DND-41 (cell line): ENCODE measurements around the gene RABGGTA.

Experiments
- ATAC-seq: fragments of 200-7000 bp; cut with Tn5 transposase; 3 replicates; pipeline ENCODE4 v1.9.1; 2021; ENCODE audit warnings: low read depth; ENCODE audit not compliant: insufficient read depth
- DNase-seq: peaks from one replicate; pipeline ENCODE4 v3.0.0-alpha.2; 2020
- H2AFZ ChIP-seq: 2 replicates; pipeline ENCODE4 v1.6.0; 2012; ENCODE audit warnings: low read depth, low read length
- H3K27ac ChIP-seq: 2 replicates; pipeline ENCODE4 v1.5.1; 2012; ENCODE audit warnings: low read length, inconsistent platforms
- H3K27me3 ChIP-seq: fragments of 200-600 bp; sonication (generic); 2 replicates; pipeline ENCODE4 v1.6.0; 2012; ENCODE audit warnings: low read length, mild to moderate bottlenecking, inconsistent platforms; ENCODE audit not compliant: insufficient read depth, poor library complexity
- H3K36me3 ChIP-seq: 2 replicates; pipeline ENCODE4 v1.5.1; 2012; ENCODE audit warnings: low read length, inconsistent platforms; ENCODE audit not compliant: insufficient read depth
- H3K4me1 ChIP-seq: 2 replicates; pipeline ENCODE4 v1.5.1; 2012; ENCODE audit warnings: mild to moderate bottlenecking, low read length; ENCODE audit not compliant: insufficient read depth
- H3K4me2 ChIP-seq: 2 replicates; pipeline ENCODE4 v1.6.0; 2012; ENCODE audit warnings: mild to moderate bottlenecking, moderate library complexity, low read length, inconsistent platforms; ENCODE audit not compliant: insufficient read depth
- H3K4me3 ChIP-seq, 2 experiments: fragments of 200-600 bp in 1 of 2; shearing (Covaris generic) in 1 of 2; 2 replicates each; pipeline ENCODE4 v1.5.1; 2012 to 2016; ENCODE audit warnings: inconsistent platforms in 2 of 2, low read length in 2 of 2, mild to moderate bottlenecking in 2 of 2, low read depth in 1 of 2, moderate library complexity in 1 of 2
- H3K79me2 ChIP-seq: 2 replicates; pipeline ENCODE4 v1.6.0; 2012; ENCODE audit warnings: low read length, inconsistent platforms; ENCODE audit not compliant: insufficient read depth
- H3K9ac ChIP-seq: 2 replicates; pipeline ENCODE4 v1.6.0; 2012; ENCODE audit warnings: low read depth, mild to moderate bottlenecking, inconsistent platforms, low read length, moderate library complexity
- H3K9me3 ChIP-seq: 2 replicates; pipeline ENCODE4 v1.5.1; 2012; ENCODE audit warnings: low read length, moderate library complexity, mild to moderate bottlenecking, inconsistent platforms; ENCODE audit not compliant: insufficient read depth, severe bottlenecking
- H4K20me1 ChIP-seq: 2 replicates; pipeline ENCODE4 v1.6.0; 2012; ENCODE audit warnings: low read length; ENCODE audit not compliant: insufficient read depth
- EZH2 ChIP-seq: IDR thresholded peaks from 3 replicates; pipeline ENCODE4 v1.6.1; 2012; ENCODE audit warnings: borderline replicate concordance, low read depth, mild to moderate bottlenecking, moderate library complexity, low read length, inconsistent platforms; ENCODE audit not compliant: severe bottlenecking
- TF ChIP-seq, protein P1 (sequence below): IDR thresholded peaks from 2 replicates; pipeline ENCODE4 v1.5.1; 2012; ENCODE audit warnings: borderline replicate concordance, low read length, moderate library complexity, mild to moderate bottlenecking; ENCODE audit not compliant: poor library complexity, severe bottlenecking; ENCODE audit errors: extremely low read depth

RABGGTA gene

DNA sequence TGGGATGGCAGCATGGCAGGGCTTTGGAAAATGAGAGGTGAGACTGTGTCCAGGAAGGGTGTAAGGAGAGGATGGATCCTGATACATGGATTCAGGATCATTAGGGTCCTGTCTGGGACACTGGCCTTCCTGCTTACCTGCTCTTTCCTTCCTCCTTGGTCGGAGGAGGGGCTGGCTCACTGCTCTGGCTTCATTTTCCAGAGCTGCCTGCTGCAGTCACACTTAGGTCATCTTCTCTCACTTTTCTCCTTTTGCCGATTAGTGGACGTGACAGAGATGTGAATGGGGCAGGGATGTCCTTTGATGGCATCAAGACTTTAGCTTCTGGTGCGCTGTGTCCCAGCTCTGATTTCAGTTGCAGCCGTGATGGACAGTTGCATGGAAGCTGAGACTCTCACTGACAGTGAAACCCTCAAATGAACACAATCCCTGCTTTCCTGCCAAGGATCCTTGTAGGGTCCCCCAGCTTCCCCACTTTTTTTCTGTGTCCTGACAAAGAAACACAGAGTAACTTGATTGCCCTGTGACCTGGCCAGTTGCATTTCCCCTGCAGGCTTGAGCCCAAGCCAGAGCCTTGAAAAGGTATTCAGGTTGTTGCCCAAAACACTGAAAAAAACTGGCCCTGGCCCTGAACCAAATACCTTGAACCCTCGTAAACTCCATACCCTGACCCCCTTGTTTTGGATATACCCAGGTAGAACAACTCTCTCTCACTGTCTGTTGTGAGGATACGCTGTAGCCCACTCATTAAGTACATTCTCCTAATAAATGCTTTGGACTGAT, 37.1 kb upstream of the RABGGTA start:
- Histone ChIP-seq H3K4me3 (no peak overlapping the region), H3K9me3 (no peaks in the 10 kb centered on the region), H2AFZ (no peak overlapping the region), H4K20me1 (0 out of 2 replicates have a peak, but pooled peaks cover 5% of the 10 kb centered on the region), H3K79me2 (no peaks in the 10 kb centered on the region), H3K27me3 (no peaks in the 10 kb centered on the region), H3K27ac (no peak overlapping the region), H3K4me2 (no peak overlapping the region), H3K4me1 (no peaks in the 10 kb centered on the region), H3K36me3 (peaks cover 65% of the 10 kb centered on the region), H3K9ac (no peak overlapping the region)
- ATAC-seq (no peak), DNase-seq (no peak)
- TF ChIP-seq, protein P1, sequence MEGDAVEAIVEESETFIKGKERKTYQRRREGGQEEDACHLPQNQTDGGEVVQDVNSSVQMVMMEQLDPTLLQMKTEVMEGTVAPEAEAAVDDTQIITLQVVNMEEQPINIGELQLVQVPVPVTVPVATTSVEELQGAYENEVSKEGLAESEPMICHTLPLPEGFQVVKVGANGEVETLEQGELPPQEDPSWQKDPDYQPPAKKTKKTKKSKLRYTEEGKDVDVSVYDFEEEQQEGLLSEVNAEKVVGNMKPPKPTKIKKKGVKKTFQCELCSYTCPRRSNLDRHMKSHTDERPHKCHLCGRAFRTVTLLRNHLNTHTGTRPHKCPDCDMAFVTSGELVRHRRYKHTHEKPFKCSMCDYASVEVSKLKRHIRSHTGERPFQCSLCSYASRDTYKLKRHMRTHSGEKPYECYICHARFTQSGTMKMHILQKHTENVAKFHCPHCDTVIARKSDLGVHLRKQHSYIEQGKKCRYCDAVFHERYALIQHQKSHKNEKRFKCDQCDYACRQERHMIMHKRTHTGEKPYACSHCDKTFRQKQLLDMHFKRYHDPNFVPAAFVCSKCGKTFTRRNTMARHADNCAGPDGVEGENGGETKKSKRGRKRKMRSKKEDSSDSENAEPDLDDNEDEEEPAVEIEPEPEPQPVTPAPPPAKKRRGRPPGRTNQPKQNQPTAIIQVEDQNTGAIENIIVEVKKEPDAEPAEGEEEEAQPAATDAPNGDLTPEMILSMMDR = no peak
- no peak for TF ChIP-seq EZH2

DNA sequence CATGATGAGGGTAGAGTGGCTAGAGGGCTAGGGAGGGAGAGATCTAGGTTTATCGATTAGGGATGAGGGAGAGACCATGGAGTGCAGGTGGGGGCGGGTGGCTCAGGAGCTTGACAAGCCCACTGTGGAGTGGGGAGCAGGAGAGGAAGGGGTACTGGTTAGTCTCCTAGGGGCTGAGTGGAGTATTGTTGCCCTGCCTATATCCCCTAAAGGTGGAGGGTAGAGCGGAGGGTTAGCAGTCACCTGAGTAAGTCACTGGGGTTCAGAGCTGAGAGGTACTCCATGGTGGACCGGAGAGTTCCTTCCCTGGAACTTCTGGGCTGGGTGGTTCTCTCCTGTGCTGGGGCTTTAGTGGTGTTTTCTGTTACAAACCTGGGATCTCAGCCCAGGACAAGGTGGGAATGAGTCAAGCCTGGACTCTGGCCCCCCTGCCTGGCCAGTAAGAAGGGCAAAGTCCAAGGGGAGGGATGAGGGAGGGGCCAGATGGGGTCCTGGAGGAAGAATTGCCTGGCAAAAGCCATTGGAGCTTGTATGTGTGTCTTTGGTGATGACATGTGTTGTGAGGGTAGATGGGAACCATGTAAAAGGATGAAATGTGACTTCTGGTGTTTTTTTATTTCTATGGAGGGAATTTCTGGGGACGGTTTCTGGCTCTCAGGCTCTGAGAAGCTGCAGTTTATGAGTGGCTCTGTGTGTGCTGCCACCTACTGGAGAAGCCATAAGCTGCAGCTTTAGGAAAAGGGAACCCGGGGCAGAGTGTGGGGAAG, 36.4 kb upstream of the RABGGTA start, which contains the start of gene CIDEB:
Gene CIDEB (minus strand): TSS at position 403 of the 767 bp plus-strand sequence. CDS start 119 bp downstream, at position 284.
- Histone ChIP-seq H3K4me3 (no peak within 1 kb of the TSS), H3K79me2 (no peaks in the 10 kb centered on the region), H3K9ac (no peak within 1 kb of the TSS), H3K27me3 (no peaks in the 10 kb centered on the region), H3K4me2 (no peak within 1 kb of the TSS), H3K4me1 (no peaks in the 10 kb centered on the region), H4K20me1 (0 out of 2 replicates have a peak, but pooled peaks cover 5% of the 10 kb centered on the region), H3K27ac (no peak within 1 kb of the TSS), H3K9me3 (no peaks in the 10 kb centered on the region), H3K36me3 (peaks cover 73% of the 10 kb centered on the region), H2AFZ (no peak within 1 kb of the TSS)
- no peak for TF ChIP-seq EZH2
- TF ChIP-seq, protein P1 = peak; percentile 95
- ATAC-seq (peak; percentile 87), DNase-seq (peak; percentile 67)

DNA sequence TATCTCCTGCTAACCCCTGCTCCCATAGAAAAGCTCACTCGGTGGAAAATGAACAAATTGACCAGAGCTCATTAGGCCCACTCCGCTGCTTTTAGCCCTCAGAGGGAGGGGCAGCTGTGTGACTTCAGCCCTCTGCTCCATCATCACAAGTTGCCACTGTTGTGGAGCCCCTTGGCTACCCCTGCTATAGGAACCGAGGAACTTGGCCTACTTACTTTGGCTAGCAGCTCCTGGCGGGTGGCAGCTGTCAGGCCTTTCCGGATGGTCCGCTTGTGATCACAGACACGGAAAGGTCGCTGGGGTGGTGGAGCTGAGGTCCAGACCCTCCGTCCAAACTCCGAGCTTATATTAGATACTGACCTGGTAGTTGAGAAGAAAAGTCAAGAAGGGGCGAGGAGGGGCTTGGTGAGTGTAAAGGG, 35.8 kb upstream of the RABGGTA start:
- DNase-seq (no peak), ATAC-seq (no peak)
- no peak overlapping the region for H3K4me2 ChIP-seq
- no peak overlapping the region for H3K9ac ChIP-seq
- H3K79me2 ChIP-seq = peaks cover under 1% of the 10 kb centered on the region; the same call in 1 of the 2 replicates
- TF ChIP-seq, protein P1 = no peak
- no peak for TF ChIP-seq EZH2
- H2AFZ ChIP-seq = no peak overlapping the region
- H3K4me3 ChIP-seq = no peak overlapping the region
- peaks cover 1% of the 10 kb centered on the region; the same call in 1 of the 2 replicates for H3K4me1 ChIP-seq
- H3K9me3 ChIP-seq = no peaks in the 10 kb centered on the region
- no peak overlapping the region for H3K27ac ChIP-seq
- H3K27me3 ChIP-seq = no peaks in the 10 kb centered on the region
- peaks cover 79% of the 10 kb centered on the region for H3K36me3 ChIP-seq
- H4K20me1 ChIP-seq = 0 out of 2 replicates have a peak, but pooled peaks cover 5% of the 10 kb centered on the region
